MCF 10A (cell line): Measurements from ENCODE around the gene ARPC4. TPM values are rescaled to one million over a fixed set of nuclear protein-coding genes. Genes with fewer than 3 reads are reported as not detected.

Experiments
- BruUV-seq: library from RNA; stranded (reverse); fragments of 400-500 nt; replicated peaks from 2 replicates; lab custom pipeline; 2021; lab: Mats Ljungman, UMichigan
- CTCF ChIA-PET: fragments of 300-600 bp; sonication (Branson Sonifier 250); formaldehyde crosslinking; extraction: SDS; loops from one replicate; lab custom pipeline; 2021; ENCODE audit warnings: antibody characterized with exemption, inconsistent platforms; lab: Yijun Ruan, JAX
- POLR2A ChIA-PET: fragments of 300-600, 350-650 bp; sonication (Branson Sonifier 250); formaldehyde crosslinking; extraction: SDS; loops from one replicate; lab custom pipeline; 2020; ENCODE audit warnings: antibody characterized with exemption, inconsistent platforms; lab: Yijun Ruan, JAX
- DNase-seq: peaks from one replicate; pipeline ENCODE4 v3.0.0-alpha.2; 2018; ENCODE audit not compliant: unreplicated experiment
- H3K27ac Mint-ChIP-seq: one replicate; pipeline ENCODE4 v1.8.0; 2022; ENCODE audit warnings: mild to moderate bottlenecking, low read depth, mixed read lengths; ENCODE audit not compliant: unreplicated experiment
- H3K27me3 Mint-ChIP-seq: one replicate; pipeline ENCODE4 v1.8.0; 2022; ENCODE audit warnings: mixed read lengths; ENCODE audit not compliant: insufficient read depth, unreplicated experiment
- H3K36me3 Mint-ChIP-seq: one replicate; pipeline ENCODE4 v1.8.0; 2022; ENCODE audit warnings: mild to moderate bottlenecking, moderate library complexity, mixed read lengths; ENCODE audit not compliant: insufficient read depth, unreplicated experiment
- H3K4me1 Mint-ChIP-seq: one replicate; pipeline ENCODE4 v1.8.0; 2022; ENCODE audit warnings: mixed read lengths; ENCODE audit not compliant: insufficient read depth, unreplicated experiment
- H3K4me3 Mint-ChIP-seq: one replicate; pipeline ENCODE4 v1.8.0; 2022; ENCODE audit warnings: mild to moderate bottlenecking, moderate library complexity, mixed read lengths; ENCODE audit not compliant: unreplicated experiment
- H3K9me3 Mint-ChIP-seq: one replicate; pipeline ENCODE4 v1.8.0; 2022; ENCODE audit warnings: mixed read lengths; ENCODE audit not compliant: unreplicated experiment
- CTCF ChIP-seq: fragments of 200-600 bp; IDR thresholded peaks from one replicate; pipeline ENCODE4 v1.8.0; 2022; ENCODE audit warnings: antibody characterized with exemption, mild to moderate bottlenecking; ENCODE audit not compliant: unreplicated experiment
- intact Hi-C: fragments of 100-400 bp; cut with micrococcal nuclease; formaldehyde crosslinking; loops from 2 replicates; pipeline ENCODE4 v1.14.1; 2022
- total RNA-seq: library from RNA; stranded (reverse); gene quantifications from 2 replicates; pipeline ENCODE4 v1.2.3, GENCODE V29; 2022

ARPC4 gene
- total RNA-seq, 1 experiment from 2014 or later, result 122 TPM

GRCh38 chr3:9797196-9797945, 4.5 kb downstream of the ARPC4 start:
- intact Hi-C loops, result no loop called here
- H3K36me3 Mint-ChIP-seq, result peaks cover 76% of the 10 kb centered on the region
- BruUV-seq, result no TSS peak

GRCh38 chr3:9800529-9800928, 7.6 kb downstream of the ARPC4 start:
- no peaks in the 10 kb centered on the region for H3K9me3 Mint-ChIP-seq
- H3K36me3 Mint-ChIP-seq, result peaks cover 98% of the 10 kb centered on the region
- peaks cover under 1% of the 10 kb centered on the region for H3K4me1 Mint-ChIP-seq
- no TSS peak for BruUV-seq
- CTCF ChIA-PET, result interaction anchor here (0.6 to 1.0 kb wide), 4 partner anchors 9 to 394 kb away, joined by 3 to 5 read pairs (median 4); no protein-coding TSS in a partner anchor
- no peak overlapping the region for H3K4me3 Mint-ChIP-seq
- no peak for DNase-seq
- POLR2A ChIA-PET, result no interaction called here
- no peaks in the 10 kb centered on the region for H3K27me3 Mint-ChIP-seq
- no peak overlapping the region for H3K27ac Mint-ChIP-seq
- intact Hi-C loops, result no loop called here
- TF ChIP-seq CTCF, result no peak

More at GRCh38 chr3:9797196-9797945, 4.5 kb downstream of the ARPC4 start:
- no peak for DNase-seq
- TF ChIP-seq CTCF, result no peak
- ChIA-PET CTCF (no interaction called here), POLR2A (interaction anchor here (0.9 to 1.0 kb wide), 2 partner anchors 12 to 38 kb away, joined by 3 read pairs; no protein-coding TSS in a partner anchor)
- Mint-ChIP-seq H3K27ac (no peak overlapping the region), H3K27me3 (no peaks in the 10 kb centered on the region), H3K9me3 (no peaks in the 10 kb centered on the region), H3K4me3 (no peak overlapping the region), H3K4me1 (peaks cover 18% of the 10 kb centered on the region)

GRCh38 chr3:9803494-9803893, 10.6 kb downstream of the ARPC4 start:
- DNase-seq, result no peak
- H3K4me3 Mint-ChIP-seq, result no peak overlapping the region
- intact Hi-C loops, result no loop called here
- peaks cover 78% of the 10 kb centered on the region for H3K36me3 Mint-ChIP-seq
- CTCF ChIA-PET, result interaction anchor here (0.5 to 1.4 kb wide), 4 partner anchors 87 to 379 kb away, joined by 3 to 6 read pairs (median 3); no protein-coding TSS in a partner anchor
- H3K4me1 Mint-ChIP-seq, result no peaks in the 10 kb centered on the region
- TF ChIP-seq CTCF, result no peak
- H3K9me3 Mint-ChIP-seq, result no peaks in the 10 kb centered on the region
- H3K27ac Mint-ChIP-seq, result peak overlapping the region; percentile 41
- no TSS peak for BruUV-seq
- POLR2A ChIA-PET, result interaction anchor here (2.4 kb wide), 1 partner anchor 10 kb away, joined by 9 read pairs; the partner anchor contains the start of gene ARPC4
- H3K27me3 Mint-ChIP-seq, result no peaks in the 10 kb centered on the region

- H3K4me3 Mint-ChIP-seq, result no peak overlapping the region
- ChIA-PET POLR2A (interaction anchor here (0.6 to 2.4 kb wide), 5 partner anchors 12 to 165 kb away, joined by 3 to 9 read pairs (median 4); partner anchors contain the start of genes ARPC4 and RPUSD3), CTCF (interaction anchor here (0.6 to 1.0 kb wide), 6 partner anchors 13 to 411 kb away, joined by 3 to 5 read pairs (median 3); partner anchors contain the start of genes ARPC4 and TADA3)
- H3K4me1 Mint-ChIP-seq, result peaks cover 9% of the 10 kb centered on the region
- DNase-seq, result no peak
- H3K36me3 Mint-ChIP-seq, result peaks cover 63% of the 10 kb centered on the region
- intact Hi-C loops, result no loop called here
- no peaks in the 10 kb centered on the region for H3K27me3 Mint-ChIP-seq
- no peak for TF ChIP-seq CTCF
- no TSS peak for BruUV-seq
- H3K9me3 Mint-ChIP-seq, result no peaks in the 10 kb centered on the region
- H3K27ac Mint-ChIP-seq, result no peak overlapping the region
Observed at GRCh38 chr3:9804996-9805395, 12.1 kb downstream of the ARPC4 start.
